ENCODE results near the gene UBE2E3.
A peak's percentile ranks its signal among the peaks of the same experiment; 100 is the strongest.

The UBE2E3 gene

DNA sequence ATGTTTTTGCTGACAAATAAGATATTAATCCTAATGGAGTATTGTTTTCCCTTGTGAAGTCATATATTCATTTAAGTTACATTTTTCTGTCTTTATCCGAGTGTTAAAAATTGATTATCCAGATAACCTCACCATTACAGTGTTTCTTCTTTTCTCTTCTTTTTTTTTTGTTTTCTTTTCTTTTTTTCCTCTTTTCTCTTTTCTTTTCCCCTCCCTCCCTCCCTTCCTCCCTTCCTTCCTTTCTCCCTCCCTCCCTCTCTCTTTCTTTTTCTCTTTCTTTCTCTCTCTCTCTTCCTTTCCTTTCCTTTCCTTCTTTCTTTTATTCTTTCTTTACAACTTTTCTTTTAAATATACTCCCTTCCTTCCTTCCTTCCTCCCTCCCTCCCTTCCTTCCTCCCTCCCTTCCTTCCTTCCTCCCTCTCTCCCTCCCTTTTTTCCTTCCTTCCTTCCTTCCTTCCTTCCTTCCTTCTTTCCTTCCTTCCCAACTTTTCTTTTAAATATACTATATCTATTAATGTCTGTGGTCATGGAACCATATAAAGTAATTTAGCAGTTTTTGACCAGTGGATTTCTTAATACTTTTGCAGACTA is 40.9 kb downstream of the UBE2E3 start:
- TF ChIP-seq, protein P1, sequence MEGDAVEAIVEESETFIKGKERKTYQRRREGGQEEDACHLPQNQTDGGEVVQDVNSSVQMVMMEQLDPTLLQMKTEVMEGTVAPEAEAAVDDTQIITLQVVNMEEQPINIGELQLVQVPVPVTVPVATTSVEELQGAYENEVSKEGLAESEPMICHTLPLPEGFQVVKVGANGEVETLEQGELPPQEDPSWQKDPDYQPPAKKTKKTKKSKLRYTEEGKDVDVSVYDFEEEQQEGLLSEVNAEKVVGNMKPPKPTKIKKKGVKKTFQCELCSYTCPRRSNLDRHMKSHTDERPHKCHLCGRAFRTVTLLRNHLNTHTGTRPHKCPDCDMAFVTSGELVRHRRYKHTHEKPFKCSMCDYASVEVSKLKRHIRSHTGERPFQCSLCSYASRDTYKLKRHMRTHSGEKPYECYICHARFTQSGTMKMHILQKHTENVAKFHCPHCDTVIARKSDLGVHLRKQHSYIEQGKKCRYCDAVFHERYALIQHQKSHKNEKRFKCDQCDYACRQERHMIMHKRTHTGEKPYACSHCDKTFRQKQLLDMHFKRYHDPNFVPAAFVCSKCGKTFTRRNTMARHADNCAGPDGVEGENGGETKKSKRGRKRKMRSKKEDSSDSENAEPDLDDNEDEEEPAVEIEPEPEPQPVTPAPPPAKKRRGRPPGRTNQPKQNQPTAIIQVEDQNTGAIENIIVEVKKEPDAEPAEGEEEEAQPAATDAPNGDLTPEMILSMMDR (IDR thresholded peaks at IDR 0.05; ENCODE audit: low read depth, low read length, missing control alignments), result no peak

DNA sequence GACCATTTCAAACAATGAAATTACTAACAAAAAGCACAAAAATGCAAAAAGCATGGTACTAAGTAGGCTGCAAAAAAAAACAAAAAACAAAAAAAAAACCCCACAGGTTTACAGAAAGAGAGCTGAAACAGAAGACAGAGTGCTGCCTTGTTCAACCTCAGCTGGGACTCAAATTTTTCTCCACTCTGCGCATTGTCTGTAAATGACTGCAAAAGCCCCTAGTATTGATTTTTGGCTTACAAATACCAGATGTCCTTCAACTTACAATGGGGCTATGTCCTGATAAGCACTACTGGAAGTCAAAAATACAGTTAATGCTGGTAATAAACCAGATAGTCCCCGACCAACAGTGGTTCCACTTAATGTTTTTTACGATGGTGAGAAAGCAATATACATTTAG is 42.2 kb downstream of the UBE2E3 start:
- Histone ChIP-seq H3K27ac (no peak overlapping the region), H3K36me3 (replicated peaks) (no peaks in the 10 kb centered on the region), H3K4me3 (ENCODE audit: low read depth, low read length) (no peak overlapping the region), H3K27me3 (replicated peaks) (no peaks in the 10 kb centered on the region)
- TF ChIP-seq, protein P1 (IDR thresholded peaks at IDR 0.05; ENCODE audit: low read depth, low read length, missing control alignments), result no peak
- DNase-seq, result no peak
- in situ Hi-C loops (cut with HindIII; ENCODE audit: low pct_ligation_motif_present, low sequenced_read_pairs), result no loop called here

More for the DNA sequence above, 40.9 kb downstream of the UBE2E3 start:
- Histone ChIP-seq H3K27ac (no peak overlapping the region), H3K4me3 (ENCODE audit: low read depth, low read length) (no peak overlapping the region), H3K36me3 (replicated peaks) (no peaks in the 10 kb centered on the region), H3K27me3 (replicated peaks) (no peaks in the 10 kb centered on the region)
- in situ Hi-C loops (cut with HindIII; ENCODE audit: low pct_ligation_motif_present, low sequenced_read_pairs), result no loop called here
- no peak for DNase-seq

DNA sequence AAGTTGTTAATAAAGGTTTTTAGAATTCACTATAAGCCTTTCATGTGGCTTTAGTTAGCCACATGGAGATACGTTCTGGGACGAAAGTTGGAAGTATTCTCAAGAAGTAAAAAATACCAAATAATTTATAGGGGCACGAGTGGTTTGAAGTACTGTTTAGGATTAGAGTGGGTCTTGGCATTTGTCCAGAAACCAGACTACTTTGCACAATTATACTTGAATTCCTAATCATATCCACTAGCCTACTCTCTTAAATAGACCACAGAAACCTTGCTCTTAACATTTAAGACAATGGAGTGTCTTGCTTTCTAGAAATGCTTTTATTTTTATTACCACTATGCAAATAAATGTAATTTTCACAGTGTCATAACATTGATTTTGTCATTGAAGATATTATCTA is 44.6 kb downstream of the UBE2E3 start:
- no peak for DNase-seq
- in situ Hi-C loops (cut with HindIII; ENCODE audit: low pct_ligation_motif_present, low sequenced_read_pairs), result no loop called here
- TF ChIP-seq, protein P1 (IDR thresholded peaks at IDR 0.05; ENCODE audit: low read depth, low read length, missing control alignments), result no peak
- Histone ChIP-seq H3K36me3 (replicated peaks) (no peaks in the 10 kb centered on the region), H3K27me3 (replicated peaks) (no peaks in the 10 kb centered on the region), H3K4me3 (ENCODE audit: low read depth, low read length) (no peak overlapping the region), H3K27ac (no peak overlapping the region)

DNA sequence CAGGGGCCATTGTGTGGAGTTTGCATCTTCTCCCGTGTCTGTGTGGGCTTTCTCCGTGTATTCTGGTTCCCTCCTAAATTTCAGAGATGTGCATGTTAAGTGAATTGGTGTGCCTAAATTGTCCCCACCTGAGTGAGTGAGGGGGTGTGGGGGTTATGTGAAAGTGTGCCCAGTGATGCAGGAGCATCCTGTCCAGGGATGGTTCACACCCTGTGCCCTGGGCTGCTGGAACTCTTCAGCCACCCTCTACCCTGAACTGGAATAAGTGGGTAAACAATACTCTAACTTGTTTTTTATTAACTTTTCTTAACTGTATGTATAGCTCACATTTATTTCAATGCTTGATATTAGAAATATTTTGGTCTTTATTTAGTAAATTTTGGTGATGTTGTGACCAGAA is 56.0 kb downstream of the UBE2E3 start:
- no peak for DNase-seq
- H3K27me3 ChIP-seq (replicated peaks), result no peaks in the 10 kb centered on the region
- in situ Hi-C loops (cut with HindIII; ENCODE audit: low pct_ligation_motif_present, low sequenced_read_pairs), result no loop called here
- H3K27ac ChIP-seq, result no peak overlapping the region
- no peak overlapping the region for H3K4me3 ChIP-seq (ENCODE audit: low read depth, low read length)
- TF ChIP-seq, protein P1 (IDR thresholded peaks at IDR 0.05; ENCODE audit: low read depth, low read length, missing control alignments), result no peak
- no peaks in the 10 kb centered on the region for H3K36me3 ChIP-seq (replicated peaks)

DNA sequence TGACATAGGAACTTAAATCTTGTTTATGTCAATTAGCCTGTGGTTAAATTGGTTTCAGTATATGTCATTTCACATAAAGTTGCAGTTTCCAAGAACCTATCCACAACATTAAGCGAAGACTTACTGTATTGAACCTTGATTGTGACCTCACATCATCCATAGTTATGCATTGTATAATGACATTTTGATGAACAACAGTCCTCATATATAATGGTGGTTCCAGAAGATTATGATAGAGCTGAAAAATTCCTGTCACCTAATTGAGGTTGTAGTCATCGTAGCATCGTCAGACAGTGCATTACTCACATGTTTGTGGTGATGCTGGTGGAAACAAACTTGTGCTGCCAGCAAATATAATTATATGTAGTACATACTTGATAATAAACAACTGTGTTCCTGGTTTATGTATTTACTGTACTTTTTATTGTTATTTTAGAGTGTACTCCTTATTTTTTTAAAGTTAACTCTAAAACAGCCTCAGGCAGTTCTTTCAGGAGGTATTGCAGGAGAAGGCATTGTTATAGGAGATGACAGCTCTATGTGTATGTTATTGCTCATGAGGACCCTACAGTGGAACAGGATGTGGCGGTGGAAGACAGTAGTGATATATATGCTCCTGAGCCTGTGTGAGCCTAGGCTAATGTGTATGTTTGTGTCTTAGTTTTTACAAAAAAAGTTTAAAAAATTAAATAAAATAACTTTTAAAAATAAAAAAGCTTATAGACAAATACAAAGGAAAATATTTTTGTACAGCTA is 56.6 kb downstream of the UBE2E3 start:
- no peaks in the 10 kb centered on the region for H3K36me3 ChIP-seq (replicated peaks)

More for the DNA sequence above, 56.6 kb downstream of the UBE2E3 start:
- peak overlapping the region; percentile 32 for H3K27ac ChIP-seq
- TF ChIP-seq, protein P1 (IDR thresholded peaks at IDR 0.05; ENCODE audit: low read depth, low read length, missing control alignments), result no peak
- H3K4me3 ChIP-seq (ENCODE audit: low read depth, low read length), result no peak overlapping the region
- in situ Hi-C loops (cut with HindIII; ENCODE audit: low pct_ligation_motif_present, low sequenced_read_pairs), result no loop called here
- no peaks in the 10 kb centered on the region for H3K27me3 ChIP-seq (replicated peaks)
- DNase-seq, result peak; percentile 68

Data from brain microvascular endothelial cell (primary cell).